Neuronal stem cell (in vitro differentiated cells): ENCODE results near the gene P2RX7.
"Not testable (repeated sequence)": the region's sequence is repeated elsewhere in the genome, so short reads cannot be mapped to it uniquely, and the experiment has no call there.

Experiments
- DNase-seq: peaks from one replicate; pipeline ENCODE4 v3.0.0-alpha.2; 2013; ENCODE audit warnings: low spot score
- H2AFZ ChIP-seq: one replicate; pipeline ENCODE4 v1.6.1; 2013; ENCODE audit warnings: mild to moderate bottlenecking, low read length, inconsistent platforms
- H2AK5ac ChIP-seq: 2 replicates; pipeline ENCODE4 v1.6.1; 2013; ENCODE audit warnings: low read depth, mild to moderate bottlenecking, inconsistent platforms, low read length, moderate library complexity, mixed read lengths
- H2BK120ac ChIP-seq: 2 replicates; pipeline ENCODE4 v1.6.1; 2013; ENCODE audit warnings: low read depth, mild to moderate bottlenecking, inconsistent platforms, low read length, moderate library complexity, mixed read lengths
- H2BK12ac ChIP-seq: one replicate; pipeline ENCODE4 v1.6.1; 2013; ENCODE audit warnings: low read length, inconsistent platforms
- H2BK15ac ChIP-seq: 2 replicates; pipeline ENCODE4 v1.6.1; 2013; ENCODE audit warnings: mild to moderate bottlenecking, low read length, inconsistent platforms, mixed read lengths
- H2BK5ac ChIP-seq: one replicate; pipeline ENCODE4 v1.6.1; 2013; ENCODE audit warnings: inconsistent platforms, mild to moderate bottlenecking, low read length, moderate library complexity
- H3K14ac ChIP-seq: one replicate; pipeline ENCODE4 v1.6.1; 2013; ENCODE audit warnings: low read length, inconsistent platforms
- H3K18ac ChIP-seq: 2 replicates; pipeline ENCODE4 v1.6.1; 2013; ENCODE audit warnings: low read length, inconsistent platforms
- H3K23ac ChIP-seq: 2 replicates; pipeline ENCODE4 v1.6.1; 2013; ENCODE audit warnings: low read depth, mild to moderate bottlenecking, mixed read lengths, low read length, inconsistent platforms; ENCODE audit not compliant: poor library complexity
- H3K27ac ChIP-seq: replicated peaks from 3 replicates; pipeline ENCODE4 v1.5.1; 2013; ENCODE audit warnings: low read length, inconsistent platforms
- H3K27me3 ChIP-seq, 3 experiments: 2 replicates each; pipeline ENCODE4 v1.6.1; 2013; ENCODE audit warnings: low read length in 3 of 3, mild to moderate bottlenecking in 2 of 3, inconsistent platforms in 1 of 3, low read depth in 1 of 3, mixed read lengths in 1 of 3, moderate library complexity in 1 of 3; ENCODE audit not compliant: control insufficient read depth in 3 of 3, insufficient read depth in 3 of 3
- H3K36me3 ChIP-seq, 2 donors: replicated peaks in 1 of 2; 2 replicates each; pipeline ENCODE4 v1.6.1; 2013; ENCODE audit warnings: low read length in 2 of 2; ENCODE audit not compliant: control insufficient read depth in 2 of 2, insufficient read depth in 2 of 2
- H3K4ac ChIP-seq: 2 replicates; pipeline ENCODE4 v1.6.1; 2013; ENCODE audit warnings: inconsistent platforms, mild to moderate bottlenecking, low read length, moderate library complexity
- H3K4me1 ChIP-seq, 2 donors: 1 replicate in 1 of 2; 2 replicates in 1 of 2; pipeline ENCODE4 v1.6.1; 2013; ENCODE audit warnings: low read length in 2 of 2, low read depth in 1 of 2; ENCODE audit not compliant: control insufficient read depth in 2 of 2, insufficient read depth in 1 of 2
- H3K4me2 ChIP-seq: one replicate; pipeline ENCODE4 v1.6.1; 2013; ENCODE audit warnings: mild to moderate bottlenecking, low read length, inconsistent platforms; ENCODE audit not compliant: insufficient read depth, poor library complexity, severe bottlenecking
- H3K4me3 ChIP-seq, 2 donors: 2 replicates each; pipeline ENCODE4 v1.5.1; 2013; ENCODE audit warnings: low read length in 2 of 2, mild to moderate bottlenecking in 2 of 2, inconsistent platforms in 1 of 2, moderate library complexity in 1 of 2
- H3K79me1 ChIP-seq: one replicate; pipeline ENCODE4 v1.6.1; 2013; ENCODE audit warnings: low read depth, mild to moderate bottlenecking, inconsistent platforms, low read length, moderate library complexity
- H3K9ac ChIP-seq: one replicate; pipeline ENCODE4 v1.6.1; 2013; ENCODE audit warnings: mild to moderate bottlenecking, low read depth, low read length, inconsistent platforms; ENCODE audit not compliant: poor library complexity
- H3K9me3 ChIP-seq, 2 donors: replicated peaks in 1 of 2; 2 replicates each; pipeline versions ENCODE3 to v1.6.1; 2013; ENCODE audit warnings: low read length in 2 of 2, mild to moderate bottlenecking in 2 of 2, inconsistent platforms in 1 of 2, low read depth in 1 of 2, mixed read lengths in 1 of 2, moderate library complexity in 1 of 2; ENCODE audit not compliant: control insufficient read depth in 2 of 2, insufficient read depth in 1 of 2
- H4K8ac ChIP-seq: one replicate; pipeline ENCODE4 v1.6.1; 2013; ENCODE audit warnings: low read depth, mild to moderate bottlenecking, inconsistent platforms, low read length, moderate library complexity
- H4K91ac ChIP-seq: one replicate; pipeline ENCODE4 v1.6.1; 2013; ENCODE audit warnings: low read length, low read depth, mild to moderate bottlenecking, inconsistent platforms; ENCODE audit not compliant: poor library complexity
- WGBS, 2 donors: extraction: QIAGEN DNeasy Blood & Tissue Kit; methylation state at CpG; one replicate each; pipeline ENCODE4 v1.1.7; 2013; ENCODE audit warnings: missing lambda C conversion rate in 2 of 2, mixed read lengths in 1 of 2; ENCODE audit not compliant: insufficient read length in 2 of 2, insufficient replicate concordance in 1 of 2; ENCODE audit errors: extremely low coverage in 2 of 2; 5-methylcytosine and 5-hydroxymethylcytosine counted together

P2RX7 gene

DNA sequence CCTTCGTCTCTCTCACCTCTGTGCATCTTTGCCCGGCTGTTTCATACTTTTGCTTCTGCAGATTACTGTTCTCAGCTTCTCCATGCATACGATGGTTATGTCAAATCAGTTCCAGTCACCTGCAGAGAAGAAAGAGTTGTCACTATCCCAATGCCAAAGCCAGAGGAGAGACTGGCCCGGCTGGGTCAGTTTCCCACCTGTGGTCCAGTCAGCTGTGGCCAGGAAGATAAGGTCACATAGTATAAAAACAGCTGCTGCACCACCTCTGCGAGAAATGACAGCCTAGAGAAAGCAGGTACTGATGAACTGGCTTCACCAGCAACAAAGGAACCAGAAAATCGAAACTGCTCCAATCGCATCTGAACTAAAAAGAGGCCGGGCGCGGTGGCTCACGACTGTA, 70.8 kb downstream of the P2RX7 start:
- Histone ChIP-seq H2BK5ac (no peak overlapping the region), H3K27me3 (peaks cover 0 to 5% (median 0%) of the 10 kb centered on the region in 3 experiments), H3K4me3 (no peak overlapping the region), H2BK15ac (no peak overlapping the region), H4K91ac (no peak overlapping the region), H2AK5ac (no peak overlapping the region), H3K9me3 (no peaks in the 10 kb centered on the region), H3K23ac (no peak overlapping the region), H3K9ac (no peak overlapping the region), H4K8ac (no peak overlapping the region), H3K27ac (no peak overlapping the region), H2AFZ (no peak overlapping the region), H2BK120ac (no peak overlapping the region), H3K14ac (no peak overlapping the region), H2BK12ac (no peak overlapping the region), H3K36me3 (no peaks in the 10 kb centered on the region), H3K4ac (no peak overlapping the region), H3K18ac (no peak overlapping the region), H3K4me2 (no peak overlapping the region), H3K79me1 (no peaks in the 10 kb centered on the region), H3K4me1 (no peaks in the 10 kb centered on the region)
- no peak for DNase-seq
- no CpG with 5 or more reads among the region's 11 CpGs for WGBS, 2 donors

DNA sequence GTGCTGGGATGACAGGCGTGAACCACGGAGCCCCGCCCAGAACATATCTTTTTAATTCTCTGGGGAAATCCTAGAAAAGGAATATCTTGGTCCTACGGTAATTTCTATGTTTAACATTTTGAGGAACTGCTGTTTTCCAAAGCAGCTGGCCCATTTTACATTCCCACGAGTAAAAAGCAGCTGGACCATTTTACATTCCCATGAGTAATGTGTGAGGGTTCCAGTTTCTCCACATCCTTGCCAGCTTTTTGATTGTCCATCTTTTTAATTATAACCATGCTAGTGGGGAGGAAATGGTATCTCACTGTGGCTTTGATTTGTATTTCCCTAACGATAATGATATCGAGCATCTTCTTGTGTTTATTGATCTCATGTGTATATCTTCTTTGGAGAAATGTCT, 72.8 kb downstream of the P2RX7 start:
- H2BK12ac ChIP-seq: no peak overlapping the region
- H3K4me1 ChIP-seq: no peaks in the 10 kb centered on the region
- no peak overlapping the region for H4K8ac ChIP-seq
- H3K14ac ChIP-seq: no peak overlapping the region
- H3K18ac ChIP-seq: no peak overlapping the region
- H2BK15ac ChIP-seq: no peak overlapping the region
- H3K79me1 ChIP-seq: no peaks in the 10 kb centered on the region
- no peak overlapping the region for H2BK5ac ChIP-seq
- H3K23ac ChIP-seq: no peak overlapping the region
- H3K4me3 ChIP-seq: no peak overlapping the region
- H3K4ac ChIP-seq: no peak overlapping the region
- H3K27me3 ChIP-seq: peaks cover 0 to 3% (median 0%) of the 10 kb centered on the region in 3 experiments
- H3K9ac ChIP-seq: no peak overlapping the region
- H3K9me3 ChIP-seq: no peaks in the 10 kb centered on the region
- no CpG with 5 or more reads among the region's 7 CpGs for WGBS, 2 donors
- H2AK5ac ChIP-seq: no peak overlapping the region
- no peak overlapping the region for H2BK120ac ChIP-seq
- no peak for DNase-seq
- no peak overlapping the region for H3K4me2 ChIP-seq
- no peak overlapping the region for H2AFZ ChIP-seq
- no peak overlapping the region for H4K91ac ChIP-seq
- H3K27ac ChIP-seq: no peak overlapping the region
- no peaks in the 10 kb centered on the region for H3K36me3 ChIP-seq

DNA sequence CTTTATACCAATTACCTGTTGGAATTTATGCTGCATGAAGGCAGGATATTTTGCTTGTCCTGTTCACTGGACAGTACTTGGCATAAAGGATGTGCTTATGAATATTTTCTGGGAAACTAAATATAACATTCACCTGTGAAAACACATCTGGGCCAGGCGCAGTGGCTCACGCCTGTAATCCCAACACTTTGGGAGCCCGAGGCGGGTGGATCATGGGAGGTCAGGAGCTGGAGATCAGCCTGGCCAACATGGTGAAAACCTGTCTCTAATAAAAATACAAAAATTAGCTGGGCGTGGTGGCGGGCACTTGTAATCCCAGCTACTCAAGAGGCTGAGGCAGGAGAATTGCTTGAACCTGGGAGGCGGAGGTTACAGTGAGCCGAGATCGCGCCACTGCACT, 75.9 kb downstream of the P2RX7 start:
- not testable (repeated sequence) for H3K27me3 ChIP-seq, H3K4me3 ChIP-seq, H2BK15ac ChIP-seq, H4K91ac ChIP-seq, H2BK120ac ChIP-seq, H3K23ac ChIP-seq, DNase-seq, H4K8ac ChIP-seq, H3K18ac ChIP-seq, H2AFZ ChIP-seq, H3K4me2 ChIP-seq, H2BK5ac ChIP-seq, H3K14ac ChIP-seq, H2BK12ac ChIP-seq, H3K4ac ChIP-seq, H3K27ac ChIP-seq, H2AK5ac ChIP-seq, H3K4me1 ChIP-seq, H3K36me3 ChIP-seq, H3K9me3 ChIP-seq, H3K9ac ChIP-seq, H3K79me1 ChIP-seq
- no CpG with 5 or more reads among the region's 10 CpGs for WGBS, 2 donors

DNA sequence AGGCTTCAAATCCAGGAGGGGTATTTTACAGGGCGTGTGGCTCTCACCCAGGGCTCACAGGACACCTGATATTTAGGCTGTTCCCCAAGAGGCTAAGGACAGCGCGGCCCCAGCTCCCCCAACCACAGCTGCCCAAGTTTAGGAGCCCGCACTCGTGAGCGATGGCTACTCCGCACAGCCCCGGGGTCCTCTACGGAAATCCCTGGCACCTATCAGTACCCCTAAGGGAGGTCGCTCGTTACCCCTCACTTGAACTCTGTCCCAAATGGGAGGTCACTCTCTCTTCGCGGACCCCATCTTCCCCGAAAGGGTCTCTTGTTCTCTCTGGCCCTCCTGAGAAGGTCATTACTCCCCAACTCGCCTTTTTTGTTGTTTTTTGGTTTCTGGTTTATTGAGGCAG, 76.5 kb downstream of the P2RX7 start:
- no peaks in the 10 kb centered on the region for H3K27me3 ChIP-seq
- no peaks in the 10 kb centered on the region for H3K9me3 ChIP-seq
- no CpG with 5 or more reads among the region's 15 CpGs for WGBS, 2 donors
- H3K4me2 ChIP-seq: no peak overlapping the region
- no peak overlapping the region for H2BK12ac ChIP-seq
- no peak overlapping the region for H4K91ac ChIP-seq
- no peak overlapping the region for H3K9ac ChIP-seq
- H3K4me1 ChIP-seq: peaks cover 0 to 3% of the 10 kb centered on the region in 2 donors
- H3K18ac ChIP-seq: no peak overlapping the region
- no peak for DNase-seq
- H3K79me1 ChIP-seq: no peaks in the 10 kb centered on the region
- peak overlapping the region; percentile 100 for H2AFZ ChIP-seq
- no peak overlapping the region for H3K14ac ChIP-seq
- no peak overlapping the region for H2BK5ac ChIP-seq
- no peak overlapping the region for H3K23ac ChIP-seq
- no peak overlapping the region for H3K4ac ChIP-seq
- peak overlapping the region; percentile 87 for H2BK15ac ChIP-seq
- H4K8ac ChIP-seq: no peak overlapping the region
- H3K36me3 ChIP-seq: no peaks in the 10 kb centered on the region
- peak overlapping the region in 1 of 2 donors; percentile 86 for H3K4me3 ChIP-seq
- no peak overlapping the region for H3K27ac ChIP-seq
- peak overlapping the region; percentile 61 for H2AK5ac ChIP-seq
- H2BK120ac ChIP-seq: no peak overlapping the region
